ENCODE results near the gene PREB.

PREB gene, protein sequence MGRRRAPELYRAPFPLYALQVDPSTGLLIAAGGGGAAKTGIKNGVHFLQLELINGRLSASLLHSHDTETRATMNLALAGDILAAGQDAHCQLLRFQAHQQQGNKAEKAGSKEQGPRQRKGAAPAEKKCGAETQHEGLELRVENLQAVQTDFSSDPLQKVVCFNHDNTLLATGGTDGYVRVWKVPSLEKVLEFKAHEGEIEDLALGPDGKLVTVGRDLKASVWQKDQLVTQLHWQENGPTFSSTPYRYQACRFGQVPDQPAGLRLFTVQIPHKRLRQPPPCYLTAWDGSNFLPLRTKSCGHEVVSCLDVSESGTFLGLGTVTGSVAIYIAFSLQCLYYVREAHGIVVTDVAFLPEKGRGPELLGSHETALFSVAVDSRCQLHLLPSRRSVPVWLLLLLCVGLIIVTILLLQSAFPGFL

GRCh38 chr2:27133905-27134780, at the start of gene PREB:
Gene PREB, minus strand, starts transcription at chr2:27134636. Its CDS starts 215 bp downstream, at chr2:27134421.
- TF ChIP-seq CTCF (IDR thresholded peaks at IDR 0.05) = no peak
- H3K4me3 Mint-ChIP-seq = peak within 1 kb of the TSS; percentile 95
- H3K36me3 Mint-ChIP-seq (ENCODE audit: low read depth) = peaks cover 14% of the 10 kb centered on the region
- H3K9me3 Mint-ChIP-seq = no peaks in the 10 kb centered on the region
- H3K27me3 Mint-ChIP-seq (ENCODE audit: low read depth, poor library complexity) = peaks cover 4% of the 10 kb centered on the region
- DNase-seq = peak; percentile 99
- peak within 1 kb of the TSS; percentile 98 for H3K27ac Mint-ChIP-seq
- H3K4me1 Mint-ChIP-seq = peaks cover 14% of the 10 kb centered on the region

DNA sequence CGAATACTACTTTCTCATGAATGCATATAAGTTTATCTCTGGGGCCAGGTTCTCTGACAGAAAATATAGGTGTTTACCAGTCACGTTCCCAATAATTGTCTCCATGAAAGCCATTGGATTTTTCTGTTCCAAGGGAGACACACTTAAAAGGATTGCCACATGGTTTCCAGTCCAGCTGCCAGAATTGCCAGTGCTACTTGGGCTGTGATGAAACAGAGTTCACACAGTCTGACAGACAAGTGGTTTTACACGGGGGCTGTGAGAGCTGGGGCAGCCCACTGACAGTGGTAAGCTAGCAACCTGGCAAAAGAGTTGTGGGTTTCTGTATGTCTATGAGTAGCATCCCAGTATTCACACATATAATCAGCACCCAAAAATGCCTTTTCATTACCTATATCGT, 49.7 kb upstream of the PREB start:
- DNase-seq = no peak
- H3K36me3 Mint-ChIP-seq (ENCODE audit: low read depth) = no peaks in the 10 kb centered on the region
- no peak overlapping the region for H3K27ac Mint-ChIP-seq
- H3K27me3 Mint-ChIP-seq (ENCODE audit: low read depth, poor library complexity) = peaks cover 31% of the 10 kb centered on the region
- H3K9me3 Mint-ChIP-seq = no peaks in the 10 kb centered on the region
- H3K4me1 Mint-ChIP-seq = no peaks in the 10 kb centered on the region
- no peak for TF ChIP-seq CTCF (IDR thresholded peaks at IDR 0.05)
- no peak overlapping the region for H3K4me3 Mint-ChIP-seq

DNA sequence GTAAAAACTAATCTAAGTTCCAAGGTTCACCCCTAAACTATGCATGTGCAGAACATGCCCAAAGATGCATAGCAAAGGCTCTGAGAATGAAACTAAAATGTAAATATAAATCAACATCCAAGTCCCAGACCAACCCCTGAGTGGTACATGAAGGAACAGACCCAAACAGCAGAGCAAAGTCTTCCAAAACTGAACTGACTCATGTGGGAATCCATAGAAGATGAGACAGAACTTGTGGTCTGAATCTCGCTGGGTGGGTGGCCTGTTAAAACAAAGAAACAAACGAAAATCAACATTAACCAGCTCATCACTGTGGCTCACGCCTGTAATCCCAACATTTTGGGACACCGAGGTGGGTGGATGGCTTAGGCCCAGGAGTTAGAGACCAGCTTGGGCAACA, 47.9 kb upstream of the PREB start:
- Mint-ChIP-seq H3K36me3 (ENCODE audit: low read depth) (no peaks in the 10 kb centered on the region), H3K9me3 (no peaks in the 10 kb centered on the region), H3K4me1 (no peaks in the 10 kb centered on the region), H3K27ac (no peak overlapping the region), H3K4me3 (no peak overlapping the region), H3K27me3 (ENCODE audit: low read depth, poor library complexity) (peaks cover 38% of the 10 kb centered on the region)
- no peak for DNase-seq
- no peak for TF ChIP-seq CTCF (IDR thresholded peaks at IDR 0.05)

DNA sequence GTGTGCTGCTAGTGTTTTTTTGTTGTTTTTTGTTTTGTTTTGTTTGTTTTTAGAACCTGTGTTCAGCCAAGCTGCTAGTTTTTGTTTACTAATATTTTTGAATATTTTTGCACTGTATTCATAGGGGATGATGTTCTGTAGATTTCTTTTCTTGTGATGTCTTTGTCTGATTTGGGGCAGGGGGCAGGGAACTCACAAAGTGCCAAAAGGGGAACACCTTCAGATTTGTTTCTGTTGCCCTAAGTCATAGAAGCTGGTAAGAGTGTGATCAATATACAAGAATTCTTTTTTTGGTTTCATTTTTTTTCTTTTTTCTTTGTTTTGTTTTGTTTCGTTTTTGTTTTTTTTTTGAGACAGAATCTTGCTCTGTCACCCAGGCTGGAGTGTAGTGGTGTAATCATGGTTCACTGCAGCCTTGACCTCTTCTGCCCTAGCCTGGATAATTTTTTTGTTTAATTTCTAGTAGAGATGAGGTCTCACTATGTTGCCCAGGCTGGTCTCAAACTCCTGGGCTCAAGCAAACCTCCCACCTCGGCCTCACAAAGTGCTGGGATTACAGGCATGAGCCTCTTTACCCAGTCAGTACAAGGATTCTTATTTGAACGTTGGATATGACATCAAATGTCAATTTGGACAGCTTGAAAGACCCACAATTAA, 45.0 kb upstream of the PREB start:
- Mint-ChIP-seq H3K9me3 (no peaks in the 10 kb centered on the region), H3K36me3 (ENCODE audit: low read depth) (no peaks in the 10 kb centered on the region), H3K27me3 (ENCODE audit: low read depth, poor library complexity) (peaks cover 41% of the 10 kb centered on the region), H3K4me1 (no peaks in the 10 kb centered on the region), H3K27ac (no peak overlapping the region), H3K4me3 (no peak overlapping the region)
- no peak for DNase-seq
- no peak for TF ChIP-seq CTCF (IDR thresholded peaks at IDR 0.05)

DNA sequence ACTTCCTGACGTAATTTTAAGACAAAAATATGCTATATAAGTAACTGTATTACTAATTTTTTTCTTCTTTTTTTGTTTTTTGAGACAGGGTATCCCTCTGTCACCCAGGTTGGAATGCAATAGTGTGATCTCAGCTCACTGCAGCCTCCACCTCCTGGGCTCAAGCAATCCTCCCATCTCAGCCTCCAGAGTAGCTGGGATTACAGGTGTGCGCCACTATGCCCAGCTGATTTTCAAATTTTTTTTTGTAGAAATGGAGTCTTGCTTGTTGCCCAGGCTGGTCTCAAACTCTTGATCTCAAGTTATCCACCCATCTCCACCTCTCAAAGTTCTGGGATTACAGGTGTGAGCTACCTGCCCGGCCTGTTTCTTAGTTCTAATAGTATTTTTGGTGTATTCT, 44.0 kb upstream of the PREB start:
- TF ChIP-seq CTCF (IDR thresholded peaks at IDR 0.05) = no peak
- Mint-ChIP-seq H3K36me3 (ENCODE audit: low read depth) (no peaks in the 10 kb centered on the region), H3K27ac (no peak overlapping the region), H3K4me1 (no peaks in the 10 kb centered on the region), H3K9me3 (no peaks in the 10 kb centered on the region), H3K4me3 (no peak overlapping the region), H3K27me3 (ENCODE audit: low read depth, poor library complexity) (peaks cover 38% of the 10 kb centered on the region)
- DNase-seq = no peak
